ENCODE data around the gene KRT71. TPM values are rescaled to one million over a fixed set of nuclear protein-coding genes. Genes with fewer than 3 reads are reported as not detected.

Gene KRT71
- total and polyA plus RNA-seq, 8 donors, result not detected

DNA sequence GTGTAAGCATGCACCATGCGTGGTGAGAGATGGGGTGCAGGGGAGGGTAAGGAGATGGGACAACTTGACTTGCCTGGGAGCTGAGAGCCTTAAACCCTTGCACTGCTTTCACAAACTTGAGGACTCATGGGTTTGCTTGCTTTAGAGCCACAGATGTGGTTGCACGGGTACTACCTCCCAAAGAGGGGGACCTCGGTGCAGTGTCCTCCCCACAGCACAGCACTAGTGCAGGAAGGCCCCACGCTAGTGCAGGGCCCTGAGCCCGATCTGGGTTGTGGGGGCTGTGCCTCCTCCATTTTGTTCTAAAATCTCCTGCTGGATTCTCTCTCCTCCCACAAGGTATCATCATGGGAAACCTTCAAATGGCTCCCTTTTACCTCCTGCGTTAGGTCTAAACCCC is 37.1 kb upstream of the KRT71 start:
- no peaks in the 10 kb centered on the region for H3K36me3 ChIP-seq
- no peaks in the 10 kb centered on the region for H3K4me1 ChIP-seq
- intact Hi-C loops (cut with DNase I; ENCODE audit: low total_unique reads), result no loop called here
- no peak for DNase-seq
- no peak for TF ChIP-seq POLR2AphosphoS5 (IDR thresholded peaks at IDR 0.05)
- TF ChIP-seq POLR2A (IDR thresholded peaks at IDR 0.05), result no peak
- TF ChIP-seq, protein P1, sequence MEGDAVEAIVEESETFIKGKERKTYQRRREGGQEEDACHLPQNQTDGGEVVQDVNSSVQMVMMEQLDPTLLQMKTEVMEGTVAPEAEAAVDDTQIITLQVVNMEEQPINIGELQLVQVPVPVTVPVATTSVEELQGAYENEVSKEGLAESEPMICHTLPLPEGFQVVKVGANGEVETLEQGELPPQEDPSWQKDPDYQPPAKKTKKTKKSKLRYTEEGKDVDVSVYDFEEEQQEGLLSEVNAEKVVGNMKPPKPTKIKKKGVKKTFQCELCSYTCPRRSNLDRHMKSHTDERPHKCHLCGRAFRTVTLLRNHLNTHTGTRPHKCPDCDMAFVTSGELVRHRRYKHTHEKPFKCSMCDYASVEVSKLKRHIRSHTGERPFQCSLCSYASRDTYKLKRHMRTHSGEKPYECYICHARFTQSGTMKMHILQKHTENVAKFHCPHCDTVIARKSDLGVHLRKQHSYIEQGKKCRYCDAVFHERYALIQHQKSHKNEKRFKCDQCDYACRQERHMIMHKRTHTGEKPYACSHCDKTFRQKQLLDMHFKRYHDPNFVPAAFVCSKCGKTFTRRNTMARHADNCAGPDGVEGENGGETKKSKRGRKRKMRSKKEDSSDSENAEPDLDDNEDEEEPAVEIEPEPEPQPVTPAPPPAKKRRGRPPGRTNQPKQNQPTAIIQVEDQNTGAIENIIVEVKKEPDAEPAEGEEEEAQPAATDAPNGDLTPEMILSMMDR (IDR thresholded peaks at IDR 0.05), result no peak
- no peak for TF ChIP-seq EP300 (IDR thresholded peaks at IDR 0.05)
- no peak overlapping the region for H3K4me3 ChIP-seq
- H3K27me3 ChIP-seq, result peaks cover 0 to 22% (median 0%) of the 10 kb centered on the region in 3 donors
- no peak overlapping the region for H3K27ac ChIP-seq
- WGBS, 5 donors, result 81 to 95% (median 94%) methylated on average over 6 of the region's 6 CpGs
- no peaks in the 10 kb centered on the region for H3K9me3 ChIP-seq

DNA sequence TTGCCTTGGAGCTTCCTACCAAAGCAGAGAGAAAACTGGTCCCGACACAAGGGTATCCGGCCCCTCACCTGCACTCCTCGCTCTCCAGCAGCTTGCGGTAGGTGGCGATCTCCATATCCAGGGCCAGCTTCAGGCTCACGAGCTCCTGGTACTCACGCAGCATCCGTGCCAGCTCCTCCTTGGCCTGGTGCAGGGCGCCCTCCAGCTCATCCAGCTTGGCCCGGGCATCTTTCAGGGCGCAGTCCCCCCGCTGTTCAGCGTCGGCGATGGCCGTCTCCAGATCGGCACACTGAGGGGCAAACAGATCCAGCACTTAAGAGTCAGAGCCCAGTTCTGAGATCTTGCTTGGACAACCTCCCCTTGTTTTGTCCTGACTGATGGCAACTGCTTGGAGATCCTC is 34.6 kb upstream of the KRT71 start:
- intact Hi-C loops (cut with DNase I; ENCODE audit: low total_unique reads), result loop anchor here (5.0 kb wide), 1 partner anchor 275 kb away; no protein-coding TSS in a partner anchor
- TF ChIP-seq POLR2AphosphoS5 (IDR thresholded peaks at IDR 0.05), result no peak
- TF ChIP-seq EP300 (IDR thresholded peaks at IDR 0.05), result no peak
- TF ChIP-seq POLR2A (IDR thresholded peaks at IDR 0.05), result no peak
- TF ChIP-seq, protein P1 (IDR thresholded peaks at IDR 0.05), result no peak
- Histone ChIP-seq H3K36me3 (no peaks in the 10 kb centered on the region), H3K27me3 (peaks cover 0 to 17% (median 0%) of the 10 kb centered on the region in 3 donors), H3K4me3 (no peak overlapping the region), H3K27ac (no peak overlapping the region), H3K4me1 (no peaks in the 10 kb centered on the region), H3K9me3 (no peaks in the 10 kb centered on the region)
- WGBS, 5 donors, result 72 to 75% (median 75%) methylated on average over 17 of the region's 17 CpGs
- no peak for DNase-seq

DNA sequence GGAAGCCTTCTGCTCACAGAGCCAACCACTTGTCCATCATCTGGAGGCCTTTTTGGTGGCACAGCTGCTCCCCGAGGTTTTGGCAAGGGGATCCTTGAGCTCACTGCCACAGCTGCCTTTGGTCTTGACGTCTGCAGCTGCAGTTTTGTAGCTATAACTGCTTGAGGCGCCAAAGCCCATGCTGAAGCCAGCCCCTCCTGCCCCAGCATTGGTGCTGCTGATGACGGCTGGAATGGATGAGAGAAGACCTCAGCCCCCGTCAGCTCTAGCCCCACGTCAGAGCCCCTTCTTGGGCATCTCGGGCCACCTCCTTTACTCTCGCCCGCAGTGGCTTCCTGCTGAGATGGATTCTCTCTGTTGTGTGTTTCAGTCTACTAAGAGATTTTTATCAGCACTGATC is 33.0 kb upstream of the KRT71 start:
- peaks cover 0 to 10% (median 0%) of the 10 kb centered on the region in 3 donors for H3K27me3 ChIP-seq
- no peaks in the 10 kb centered on the region for H3K9me3 ChIP-seq
- no peaks in the 10 kb centered on the region for H3K36me3 ChIP-seq
- H3K4me1 ChIP-seq, result no peaks in the 10 kb centered on the region
- 62 to 74% (median 70%) methylated on average over 8 to 9 of the region's 9 CpGs for WGBS, 5 donors
- no peak overlapping the region for H3K27ac ChIP-seq
- H3K4me3 ChIP-seq, result no peak overlapping the region
- intact Hi-C loops (cut with DNase I; ENCODE audit: low total_unique reads), result loop anchor here (5.0 kb wide), 1 partner anchor 276 kb away; no protein-coding TSS in a partner anchor
- no peak for TF ChIP-seq EP300 (IDR thresholded peaks at IDR 0.05)
- no peak for TF ChIP-seq POLR2AphosphoS5 (IDR thresholded peaks at IDR 0.05)
- TF ChIP-seq, protein P1 (IDR thresholded peaks at IDR 0.05), result no peak
- TF ChIP-seq POLR2A (IDR thresholded peaks at IDR 0.05), result no peak
- DNase-seq, result peak in 1 of 2 donors; percentile 57

DNA sequence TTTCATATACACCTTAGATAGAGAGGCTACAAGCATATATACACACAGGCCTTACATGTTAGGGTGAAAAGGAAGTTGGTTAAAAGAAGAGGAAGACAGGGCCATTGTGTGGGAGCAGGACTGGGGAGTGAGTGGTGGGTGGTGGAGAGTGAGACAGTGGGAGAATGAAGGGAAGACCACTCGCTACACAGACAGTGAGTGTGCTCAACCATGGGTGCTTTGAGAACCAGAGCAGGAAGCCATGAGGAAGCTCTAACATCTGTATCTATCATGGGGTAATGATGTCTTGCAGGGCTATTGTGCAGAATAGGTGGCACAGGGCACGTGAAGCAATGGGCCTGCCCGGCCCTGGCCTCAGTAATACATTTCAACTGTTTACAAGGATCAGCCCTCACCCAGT is 32.1 kb upstream of the KRT71 start:
- H3K27ac ChIP-seq, result no peak overlapping the region
- no peaks in the 10 kb centered on the region for H3K36me3 ChIP-seq
- no peaks in the 10 kb centered on the region for H3K9me3 ChIP-seq
- no peak overlapping the region for H3K4me3 ChIP-seq
- H3K27me3 ChIP-seq, result peaks cover 0 to 10% (median 0%) of the 10 kb centered on the region in 3 donors
- intact Hi-C loops (cut with DNase I; ENCODE audit: low total_unique reads), result loop anchor here (5.0 kb wide), 1 partner anchor 277 kb away; no protein-coding TSS in a partner anchor
- 80 to 97% (median 86%) methylated on average over 3 of the region's 3 CpGs for WGBS, 5 donors
- TF ChIP-seq POLR2AphosphoS5 (IDR thresholded peaks at IDR 0.05) (no peak), EP300 (IDR thresholded peaks at IDR 0.05) (no peak), POLR2A (IDR thresholded peaks at IDR 0.05) (no peak)
- TF ChIP-seq, protein P1 (IDR thresholded peaks at IDR 0.05), result no peak
- DNase-seq, result no peak
- H3K4me1 ChIP-seq, result no peaks in the 10 kb centered on the region
